Fibroblast of lung (primary cell): ENCODE results near the gene KRT76. TPM values are rescaled to one million over a fixed set of nuclear protein-coding genes. Genes with fewer than 3 reads are reported as not detected.

Experiments used
- DNase-seq, 2 donors: peaks; one replicate each; pipeline versions ENCODE4 v3.0.0 to v3.0.0-alpha.2; 2010; ENCODE audit warnings: low read depth in 2 of 2
- H2AFZ ChIP-seq: 2 replicates; pipeline ENCODE4 v1.5.1; 2012; ENCODE audit warnings: low read length, control low read depth, inconsistent platforms
- H3K27ac ChIP-seq: 2 replicates; pipeline ENCODE4 v1.5.1; 2011; ENCODE audit warnings: low read length, control low read depth; ENCODE audit not compliant: insufficient read depth
- H3K27me3 ChIP-seq: 2 replicates; pipeline ENCODE4 v1.5.1; 2011; ENCODE audit warnings: mild to moderate bottlenecking, low read length; ENCODE audit not compliant: control insufficient read depth, insufficient read depth
- H3K36me3 ChIP-seq: 2 replicates; pipeline ENCODE4 v1.5.1; 2011; ENCODE audit warnings: low read length; ENCODE audit not compliant: control insufficient read depth, insufficient read depth
- H3K4me1 ChIP-seq: 2 replicates; pipeline ENCODE4 v1.5.1; 2011; ENCODE audit warnings: low read length; ENCODE audit not compliant: control insufficient read depth, insufficient read depth; ENCODE audit errors: extremely low read depth
- H3K4me2 ChIP-seq: 2 replicates; pipeline ENCODE4 v1.5.1; 2011; ENCODE audit warnings: low read length, control low read depth; ENCODE audit not compliant: insufficient read depth; ENCODE audit errors: extremely low read depth
- H3K4me3 ChIP-seq, 4 experiments: fragments of 200-600 bp in 1 of 4; sonication (generic) in 1 of 4; replicated peaks in 1 of 4; 2 replicates each; pipeline ENCODE4 v1.5.1; 2011 to 2016; ENCODE audit warnings: low read length in 4 of 4, low read depth in 3 of 4, mild to moderate bottlenecking in 3 of 4, control low read depth in 2 of 4, inconsistent platforms in 1 of 4, mixed read lengths in 1 of 4; ENCODE audit not compliant: insufficient read depth in 1 of 4; ENCODE audit errors: control extremely low read depth in 1 of 4
- H3K79me2 ChIP-seq: 2 replicates; pipeline ENCODE4 v1.5.1; 2012; ENCODE audit warnings: mild to moderate bottlenecking, low read length, inconsistent platforms; ENCODE audit not compliant: control insufficient read depth, insufficient read depth
- H3K9ac ChIP-seq: 2 replicates; pipeline ENCODE4 v1.5.1; 2011; ENCODE audit warnings: mild to moderate bottlenecking, low read length, control low read depth; ENCODE audit not compliant: insufficient read depth
- H3K9me3 ChIP-seq: 2 replicates; pipeline ENCODE4 v1.5.1; 2012; ENCODE audit warnings: low read depth, low read length; ENCODE audit not compliant: control insufficient read depth, insufficient read depth
- H4K20me1 ChIP-seq: 2 replicates; pipeline ENCODE4 v1.5.1; 2011; ENCODE audit warnings: low read length; ENCODE audit not compliant: control insufficient read depth, insufficient read depth; ENCODE audit errors: extremely low read depth
- EZH2 ChIP-seq: IDR thresholded peaks from 2 replicates; pipeline ENCODE4 v1.5.1; 2012; ENCODE audit warnings: low read length, control low read depth, mild to moderate bottlenecking; ENCODE audit errors: missing control alignments
- polyA plus RNA-seq, 2 donors: library from polyadenylated mRNA; depleted of rRNA in 1 of 2; stranded (reverse) in 1 of 2; unstranded in 1 of 2; fragments of >200 nt; gene quantifications; 2 replicates each; pipeline ENCODE4 v1.2.1, GENCODE V29; 2011 to 2012; ENCODE audit warnings: missing spikeins in 1 of 2
- total RNA-seq: library from RNA; depleted of rRNA; stranded (reverse); fragments of >200 nt; gene quantifications from 2 replicates; pipeline ENCODE4 v1.2.1, GENCODE V29; 2014
- TF ChIP-seq, protein P1 (sequence below), 2 donors: IDR thresholded peaks in 1 of 2; conservative IDR thresholded peaks in 1 of 2; 1 replicate in 1 of 2; 2 replicates in 1 of 2; pipeline ENCODE4 v1.5.1; 2011 to 2012; ENCODE audit warnings: low read length in 2 of 2, control low read depth in 1 of 2, inconsistent platforms in 1 of 2, low read depth in 1 of 2, mild to moderate bottlenecking in 1 of 2

KRT76 gene
- total and polyA plus RNA-seq, 2 donors (not counting 1 experiment from before 2014, with no cell fraction given) = not detected

DNA sequence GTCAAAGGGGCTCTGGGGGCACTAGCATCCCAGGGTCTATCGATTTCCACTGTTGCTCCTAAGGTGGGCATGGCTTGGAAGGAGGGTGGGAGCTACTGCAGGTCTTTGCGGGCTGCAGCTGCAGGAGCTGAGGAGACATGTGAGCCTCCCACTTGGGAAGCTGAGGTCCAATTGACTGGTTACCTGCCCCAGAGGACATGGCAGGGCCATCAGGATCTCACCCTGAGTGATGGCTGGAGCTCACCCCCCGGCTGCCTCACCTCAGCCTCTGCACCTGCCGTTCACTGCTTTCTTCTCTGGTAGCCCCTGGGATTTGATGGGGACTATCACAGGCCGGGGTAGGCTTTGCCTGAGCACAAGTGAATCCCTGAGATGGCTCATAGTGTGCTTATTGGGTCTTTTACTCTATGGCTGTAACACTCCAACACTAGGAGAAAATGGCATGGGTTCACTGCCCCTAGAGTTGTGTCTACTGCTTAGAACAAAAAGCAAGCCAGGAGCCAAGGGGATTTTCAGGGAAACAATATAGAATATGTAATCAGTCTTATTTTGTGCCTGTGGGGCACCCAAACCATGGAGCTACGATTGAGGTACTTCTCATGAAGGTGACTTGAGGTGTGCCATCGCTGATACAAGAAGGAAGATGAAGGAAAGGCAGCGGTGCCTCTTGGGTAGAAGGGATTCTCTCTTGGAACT lies 40.0 kb upstream of the KRT76 start:
- no peaks in the 10 kb centered on the region for H3K36me3 ChIP-seq

GRCh38 chr12:52815676-52816588 lies 38.8 kb upstream of the KRT76 start:
- no peaks in the 10 kb centered on the region for H3K36me3 ChIP-seq
- H3K4me3 ChIP-seq = no peak overlapping the region
- H3K4me1 ChIP-seq = no peaks in the 10 kb centered on the region
- H3K4me2 ChIP-seq = no peak overlapping the region
- no peaks in the 10 kb centered on the region for H3K9me3 ChIP-seq
- H3K79me2 ChIP-seq = no peaks in the 10 kb centered on the region
- H2AFZ ChIP-seq = no peak overlapping the region
- H3K27ac ChIP-seq = no peak overlapping the region
- DNase-seq = no peak
- no peaks in the 10 kb centered on the region for H4K20me1 ChIP-seq
- TF ChIP-seq, protein P1, sequence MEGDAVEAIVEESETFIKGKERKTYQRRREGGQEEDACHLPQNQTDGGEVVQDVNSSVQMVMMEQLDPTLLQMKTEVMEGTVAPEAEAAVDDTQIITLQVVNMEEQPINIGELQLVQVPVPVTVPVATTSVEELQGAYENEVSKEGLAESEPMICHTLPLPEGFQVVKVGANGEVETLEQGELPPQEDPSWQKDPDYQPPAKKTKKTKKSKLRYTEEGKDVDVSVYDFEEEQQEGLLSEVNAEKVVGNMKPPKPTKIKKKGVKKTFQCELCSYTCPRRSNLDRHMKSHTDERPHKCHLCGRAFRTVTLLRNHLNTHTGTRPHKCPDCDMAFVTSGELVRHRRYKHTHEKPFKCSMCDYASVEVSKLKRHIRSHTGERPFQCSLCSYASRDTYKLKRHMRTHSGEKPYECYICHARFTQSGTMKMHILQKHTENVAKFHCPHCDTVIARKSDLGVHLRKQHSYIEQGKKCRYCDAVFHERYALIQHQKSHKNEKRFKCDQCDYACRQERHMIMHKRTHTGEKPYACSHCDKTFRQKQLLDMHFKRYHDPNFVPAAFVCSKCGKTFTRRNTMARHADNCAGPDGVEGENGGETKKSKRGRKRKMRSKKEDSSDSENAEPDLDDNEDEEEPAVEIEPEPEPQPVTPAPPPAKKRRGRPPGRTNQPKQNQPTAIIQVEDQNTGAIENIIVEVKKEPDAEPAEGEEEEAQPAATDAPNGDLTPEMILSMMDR (conservative IDR thresholded peaks at IDR 0.05 in 1 of 2, IDR thresholded peaks at IDR 0.05 in 1 of 2; ENCODE audit: low read depth in 1 of 2, low read length in 2 of 2) = no peak
- TF ChIP-seq EZH2 = no peak
- H3K27me3 ChIP-seq = no peaks in the 10 kb centered on the region
- H3K9ac ChIP-seq = no peak overlapping the region

More for the DNA sequence above, 40.0 kb upstream of the KRT76 start:
- TF ChIP-seq EZH2 = no peak
- TF ChIP-seq, protein P1 (conservative IDR thresholded peaks at IDR 0.05 in 1 of 2, IDR thresholded peaks at IDR 0.05 in 1 of 2; ENCODE audit: low read depth in 1 of 2, low read length in 2 of 2) = no peak
- no peak overlapping the region for H3K9ac ChIP-seq
- H2AFZ ChIP-seq = no peak overlapping the region
- H3K27ac ChIP-seq = no peak overlapping the region
- no peaks in the 10 kb centered on the region for H3K79me2 ChIP-seq
- H3K4me2 ChIP-seq = no peak overlapping the region
- no peaks in the 10 kb centered on the region for H3K9me3 ChIP-seq
- H3K4me1 ChIP-seq = no peaks in the 10 kb centered on the region
- H3K27me3 ChIP-seq = no peaks in the 10 kb centered on the region
- DNase-seq = no peak
- no peaks in the 10 kb centered on the region for H4K20me1 ChIP-seq
- H3K4me3 ChIP-seq = no peak overlapping the region

GRCh38 chr12:52815161-52815560 lies 38.0 kb upstream of the KRT76 start:
- TF ChIP-seq EZH2 = no peak
- TF ChIP-seq, protein P1 (conservative IDR thresholded peaks at IDR 0.05 in 1 of 2, IDR thresholded peaks at IDR 0.05 in 1 of 2; ENCODE audit: low read depth in 1 of 2, low read length in 2 of 2) = no peak
- H3K4me3 ChIP-seq = no peak overlapping the region
- DNase-seq = no peak
- no peaks in the 10 kb centered on the region for H3K4me1 ChIP-seq
- H3K36me3 ChIP-seq = no peaks in the 10 kb centered on the region
- no peak overlapping the region for H3K4me2 ChIP-seq
- no peak overlapping the region for H2AFZ ChIP-seq
- no peaks in the 10 kb centered on the region for H3K79me2 ChIP-seq
- H4K20me1 ChIP-seq = no peaks in the 10 kb centered on the region
- no peak overlapping the region for H3K9ac ChIP-seq
- no peaks in the 10 kb centered on the region for H3K27me3 ChIP-seq
- no peaks in the 10 kb centered on the region for H3K9me3 ChIP-seq
- no peak overlapping the region for H3K27ac ChIP-seq
